Stimulated activated CD8-positive, alpha-beta memory T cell treated with anti-CD3 and anti-CD28 coated beads, Interleukin-12 subunit alpha, Interleukin-12 subunit beta, amount 100 ng/mL, for 4 hours (primary cell): ENCODE measurements around the gene SLC17A3.

Experiments used
- DNase-seq: peaks from one replicate; pipeline ENCODE4 v3.0.0-alpha.2; 2020; ENCODE audit warnings: low read depth

Gene SLC17A3, protein sequence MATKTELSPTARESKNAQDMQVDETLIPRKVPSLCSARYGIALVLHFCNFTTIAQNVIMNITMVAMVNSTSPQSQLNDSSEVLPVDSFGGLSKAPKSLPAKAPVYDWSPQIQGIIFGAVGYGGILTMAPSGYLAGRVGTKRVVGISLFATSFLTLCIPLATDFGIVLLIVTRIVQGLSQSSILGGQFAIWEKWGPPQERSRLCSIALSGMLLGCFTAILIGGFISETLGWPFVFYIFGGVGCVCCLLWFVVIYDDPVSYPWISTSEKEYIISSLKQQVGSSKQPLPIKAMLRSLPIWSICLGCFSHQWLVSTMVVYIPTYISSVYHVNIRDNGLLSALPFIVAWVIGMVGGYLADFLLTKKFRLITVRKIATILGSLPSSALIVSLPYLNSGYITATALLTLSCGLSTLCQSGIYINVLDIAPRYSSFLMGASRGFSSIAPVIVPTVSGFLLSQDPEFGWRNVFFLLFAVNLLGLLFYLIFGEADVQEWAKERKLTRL

DNA sequence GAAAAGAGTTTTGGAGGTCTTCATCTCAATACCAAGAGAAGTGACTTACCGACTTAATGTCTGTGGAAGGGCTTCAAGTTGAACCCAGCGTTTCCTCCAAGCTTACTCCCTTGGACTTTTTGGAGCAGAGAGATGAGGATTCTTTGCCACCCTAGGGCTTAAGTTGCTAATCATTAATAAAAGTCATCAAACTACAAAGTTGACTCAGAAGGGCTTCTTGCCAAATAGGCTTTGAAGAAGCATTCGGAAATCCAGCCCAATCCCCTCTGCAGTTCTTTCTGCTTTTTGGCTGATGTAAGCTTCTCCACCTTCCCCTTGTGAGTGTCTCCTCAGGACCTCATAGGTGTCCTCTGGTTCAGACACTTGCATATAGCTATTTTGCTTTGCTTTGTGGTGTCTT lies at the start of gene SLC17A3:
TSS of gene SLC17A3 (minus strand) at position 126 of the 400 bp plus-strand sequence. CDS start 5,856 bp downstream, outside the sequence.
- DNase-seq, result no peak

GRCh38 chr6:25922301-25922700 lies 48.3 kb upstream of the SLC17A3 start:
- no peak for DNase-seq

- DNase-seq, result no peak
These were observed 47.6 kb upstream of the SLC17A3 start for GRCh38 chr6:25921525-25922203.

GRCh38 chr6:25919657-25920056 lies 45.6 kb upstream of the SLC17A3 start:
- DNase-seq, result no peak

DNA sequence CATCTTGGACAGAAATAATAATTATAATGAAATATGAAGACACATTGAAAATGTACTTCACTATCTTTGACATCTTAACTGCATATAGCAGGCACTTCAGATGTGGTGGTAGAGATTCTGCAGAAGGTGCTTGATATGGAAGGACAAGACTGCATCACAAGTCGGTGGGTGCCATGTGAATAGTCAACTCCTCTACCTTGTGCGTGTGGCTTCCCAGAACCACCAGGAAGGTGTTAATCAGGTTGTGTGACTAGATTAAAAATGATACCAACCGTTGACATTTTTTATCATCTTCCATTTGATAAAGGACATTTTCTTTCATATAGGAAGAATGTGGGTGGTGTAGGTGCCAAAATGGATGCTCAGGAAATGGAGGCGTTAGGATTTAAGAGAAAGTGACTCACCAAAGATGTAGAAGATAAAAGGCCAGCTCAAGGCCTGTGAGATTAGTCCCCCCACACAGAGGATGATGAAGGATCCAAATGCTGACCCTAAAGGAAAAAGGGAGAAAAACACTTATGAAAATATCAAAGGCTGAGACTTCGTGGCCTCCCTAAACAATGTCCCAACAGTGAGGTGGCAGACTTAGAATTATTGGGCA lies 44.1 kb upstream of the SLC17A3 start:
- DNase-seq, result no peak

DNA sequence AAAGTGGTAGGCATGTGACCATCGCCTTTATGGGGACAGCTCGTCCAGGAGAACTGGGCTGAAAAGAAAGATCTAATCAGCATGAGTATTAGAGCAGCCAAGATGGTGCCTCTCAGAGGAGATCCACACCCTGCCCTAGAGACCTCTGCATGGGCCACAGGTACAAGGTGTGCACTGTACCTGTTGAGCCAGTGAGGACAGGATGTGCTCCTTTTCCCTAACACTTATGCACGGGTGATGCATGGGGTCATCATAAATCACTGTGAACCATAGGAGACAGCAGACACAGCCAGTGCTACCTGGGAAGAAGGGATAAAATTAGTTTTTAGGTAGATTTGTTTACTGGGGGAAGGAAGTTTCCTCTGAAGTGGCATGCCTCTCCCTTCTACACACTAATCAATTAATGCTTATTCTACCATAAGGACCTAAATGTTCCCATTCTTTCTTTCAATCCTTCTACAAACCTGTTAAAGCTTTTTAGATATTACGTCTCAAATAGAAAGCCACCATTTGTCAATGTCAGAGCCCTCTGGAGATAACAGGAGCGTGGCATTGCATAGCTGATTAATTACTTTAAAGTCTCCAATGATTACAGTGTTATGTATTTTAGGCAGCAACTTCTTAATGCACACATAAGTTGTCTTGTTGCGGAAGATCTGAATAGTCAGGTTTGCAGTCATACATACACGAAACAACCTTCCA lies 42.9 kb upstream of the SLC17A3 start:
- DNase-seq, result no peak

- DNase-seq, result no peak
These were observed 42.3 kb upstream of the SLC17A3 start for GRCh38 chr6:25916330-25916729.

DNA sequence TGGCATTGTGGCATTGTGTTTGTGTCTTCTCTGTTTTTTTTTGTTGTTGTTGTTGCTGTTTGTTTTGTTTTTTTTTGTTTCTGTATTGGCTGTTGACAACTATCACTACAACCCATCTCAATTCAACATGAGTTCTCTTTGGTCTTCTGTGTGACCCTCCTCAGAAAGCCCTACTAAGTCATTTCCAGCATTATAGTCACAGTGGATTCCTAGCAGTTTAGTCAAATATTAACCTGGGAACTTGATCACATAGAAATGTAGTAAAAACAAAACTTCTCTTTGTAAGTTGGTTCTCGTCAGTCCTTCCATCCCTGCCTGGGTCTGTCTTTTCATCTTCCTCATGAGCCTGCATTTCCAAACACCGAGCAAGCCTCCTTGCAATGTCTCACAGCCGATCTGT lies 39.7 kb upstream of the SLC17A3 start:
- DNase-seq, result no peak

- no peak for DNase-seq
These were observed 37.3 kb upstream of the SLC17A3 start for GRCh38 chr6:25911351-25911750.

DNA sequence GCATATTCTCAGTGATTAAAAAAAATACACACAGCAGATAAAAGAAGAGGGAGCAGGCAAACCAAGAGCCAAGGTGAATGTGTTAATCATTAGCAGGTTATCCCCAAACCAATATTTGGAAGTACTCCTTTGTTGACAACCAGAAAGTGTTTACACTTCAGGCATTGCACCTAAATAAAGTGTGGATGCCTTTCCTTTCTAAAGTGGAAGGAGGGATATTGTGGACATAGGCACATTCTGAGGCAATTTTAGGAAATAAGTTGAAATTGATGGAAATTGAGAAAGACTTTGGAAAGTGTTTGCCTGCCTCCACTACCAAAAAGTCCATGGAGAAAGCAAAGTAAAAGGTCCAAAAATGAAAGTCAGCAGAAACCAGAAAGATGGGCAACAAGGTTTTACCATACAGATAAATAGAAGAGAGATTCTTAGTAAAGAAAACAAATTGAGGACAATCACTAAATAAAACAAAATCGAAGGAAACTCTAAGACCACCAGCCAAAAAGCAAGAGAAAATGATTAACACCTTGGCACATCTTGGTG lies 33.5 kb upstream of the SLC17A3 start:
- no peak for DNase-seq

GRCh38 chr6:25903467-25904099 lies 29.5 kb upstream of the SLC17A3 start:
- no peak for DNase-seq

DNA sequence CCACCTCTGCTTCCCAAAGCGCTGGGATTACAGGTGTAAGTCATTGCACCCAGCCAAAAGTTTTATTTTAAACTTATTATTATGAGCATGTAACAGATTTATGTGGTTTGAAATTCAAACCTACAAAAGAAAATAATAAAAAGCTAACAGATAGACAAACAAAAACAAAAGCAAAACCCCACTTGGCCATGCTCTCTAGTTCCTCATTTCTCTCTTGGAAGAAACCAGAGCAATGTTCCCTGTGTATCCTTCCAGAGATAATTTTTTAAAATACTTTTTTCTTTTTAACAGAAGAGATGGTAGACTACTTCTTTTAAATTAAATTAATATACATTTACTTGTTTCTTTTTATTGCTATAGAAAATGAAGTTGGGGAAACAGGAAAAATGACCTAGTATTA lies 28.0 kb upstream of the SLC17A3 start:
- DNase-seq, result no peak

- no peak for DNase-seq
These were observed 26.8 kb upstream of the SLC17A3 start for GRCh38 chr6:25900843-25901242.

DNA sequence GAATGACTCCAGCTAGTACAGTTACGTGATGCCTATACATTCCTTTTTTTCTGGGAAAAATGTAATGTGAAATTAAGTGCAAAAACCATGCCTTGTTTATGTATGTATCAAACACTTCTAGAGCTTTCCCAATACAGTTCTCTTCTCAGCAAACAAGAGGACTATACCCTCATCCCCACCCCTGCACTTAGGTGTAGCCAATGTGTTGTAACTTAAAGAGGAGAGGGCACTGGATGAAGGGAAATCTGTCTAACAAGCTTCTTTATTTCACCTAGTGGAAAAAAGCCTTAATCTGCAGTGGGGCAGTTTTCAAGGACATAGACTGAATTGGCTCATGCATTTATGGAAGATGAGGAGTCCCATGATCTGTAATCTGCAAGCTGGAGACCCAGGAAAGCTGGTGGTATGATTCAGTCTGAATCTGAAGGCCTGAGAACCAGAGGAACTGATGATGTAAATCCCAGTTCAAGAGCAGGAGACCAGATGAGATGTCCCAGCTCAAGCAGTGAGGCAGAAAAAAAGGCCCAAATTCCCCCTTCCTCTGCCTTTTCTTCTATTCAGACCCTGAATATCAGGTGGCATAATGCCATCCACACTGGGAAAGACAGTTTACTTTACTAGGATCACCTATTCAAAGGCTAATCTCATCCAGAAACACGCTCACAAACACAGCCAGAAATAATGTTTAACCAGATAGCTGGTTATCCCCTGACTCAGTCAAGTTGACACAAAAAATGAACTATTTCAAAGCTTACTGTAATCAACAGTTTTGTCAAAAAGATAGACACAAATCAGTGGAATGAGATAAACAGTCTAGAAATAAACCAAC lies 25.8 kb upstream of the SLC17A3 start:
- DNase-seq, result no peak

DNA sequence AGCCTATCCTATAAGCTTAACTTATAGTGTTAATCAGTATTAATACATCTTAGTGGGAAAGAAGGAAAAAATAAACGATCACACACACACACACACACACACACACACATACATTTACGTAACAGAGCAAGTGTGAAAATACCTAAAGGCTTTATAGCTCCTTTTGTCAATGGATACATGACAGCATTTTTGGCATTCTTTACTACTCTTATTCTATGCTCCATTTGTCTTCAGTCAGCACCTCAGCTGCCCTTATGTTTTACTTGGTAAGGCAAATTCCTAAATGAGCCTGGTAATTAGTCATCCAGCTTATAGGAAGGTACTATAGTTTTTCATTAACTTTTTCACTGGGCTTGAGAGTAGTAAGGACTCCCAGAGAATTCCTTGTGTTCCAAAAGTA lies 25.1 kb upstream of the SLC17A3 start:
- DNase-seq, result no peak

DNA sequence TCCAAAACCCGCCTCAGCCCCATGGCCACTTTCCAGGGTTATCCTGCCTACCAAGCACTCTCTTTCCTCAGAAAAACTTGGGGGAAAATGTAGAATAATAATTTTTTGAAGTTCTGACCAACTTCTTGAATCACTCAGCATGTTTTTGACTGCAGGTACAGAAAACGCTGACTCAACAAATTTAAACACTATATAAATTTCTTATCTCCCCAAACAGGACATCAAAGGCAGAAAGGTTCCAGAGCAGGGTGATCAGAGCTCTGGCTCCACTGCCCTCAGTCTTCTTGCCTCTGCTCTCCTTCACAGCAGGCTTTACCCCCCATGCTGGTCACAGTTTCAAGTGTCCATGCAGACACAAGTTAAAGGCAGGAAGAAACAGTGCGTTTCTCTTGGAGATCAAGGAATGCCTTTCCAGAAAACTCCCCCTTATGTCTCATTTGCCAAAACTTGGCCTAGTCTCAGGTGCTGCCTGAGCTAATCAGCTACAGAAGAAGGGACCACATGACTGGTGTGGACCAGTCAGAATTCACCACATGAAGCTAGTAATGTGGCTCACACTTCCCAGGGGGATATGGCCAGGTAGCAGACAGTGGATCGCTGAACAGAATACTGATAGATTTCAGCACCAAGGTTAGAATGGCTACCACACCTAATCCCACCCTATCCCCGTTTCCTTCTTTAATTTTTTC lies 24.4 kb upstream of the SLC17A3 start:
- DNase-seq, result no peak

DNA sequence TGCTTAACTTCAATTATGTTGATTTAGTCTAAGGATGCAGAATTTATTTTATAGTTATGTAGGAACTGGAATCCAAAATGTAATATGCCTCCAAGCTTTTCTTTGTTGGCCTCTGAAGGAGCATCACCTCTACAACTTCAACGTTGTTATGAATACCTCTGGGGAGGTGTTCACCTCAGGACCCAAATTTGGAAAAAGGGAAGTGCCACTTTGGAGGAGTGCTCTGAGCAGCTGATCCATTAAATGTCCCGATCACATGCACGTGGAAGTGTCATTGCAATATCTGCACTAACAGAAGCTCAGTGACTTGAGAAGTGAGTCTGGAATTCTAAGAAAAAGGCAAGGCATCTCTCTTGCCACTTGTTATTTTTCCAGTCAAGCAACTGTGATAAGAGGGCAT lies 22.2 kb upstream of the SLC17A3 start:
- DNase-seq, result no peak

DNA sequence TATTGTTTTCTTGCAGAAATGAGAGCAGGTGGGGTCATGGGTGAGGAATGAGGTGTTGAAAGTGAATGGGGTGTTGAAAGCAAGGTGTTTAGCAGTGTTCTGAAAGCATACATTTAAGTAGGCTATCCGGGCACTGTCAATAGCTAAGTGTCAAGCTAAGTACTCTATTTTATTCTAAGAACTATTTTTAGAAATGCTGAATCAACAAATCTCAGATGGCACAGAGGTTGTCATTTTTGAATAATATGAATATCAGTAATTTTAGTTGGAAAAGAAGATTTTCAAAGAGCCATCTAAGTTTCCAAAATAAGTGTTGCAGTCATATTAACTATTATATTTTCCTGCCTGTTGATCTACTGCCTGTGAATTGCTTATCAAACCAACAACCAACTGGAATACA lies 21.7 kb upstream of the SLC17A3 start:
- no peak for DNase-seq

DNA sequence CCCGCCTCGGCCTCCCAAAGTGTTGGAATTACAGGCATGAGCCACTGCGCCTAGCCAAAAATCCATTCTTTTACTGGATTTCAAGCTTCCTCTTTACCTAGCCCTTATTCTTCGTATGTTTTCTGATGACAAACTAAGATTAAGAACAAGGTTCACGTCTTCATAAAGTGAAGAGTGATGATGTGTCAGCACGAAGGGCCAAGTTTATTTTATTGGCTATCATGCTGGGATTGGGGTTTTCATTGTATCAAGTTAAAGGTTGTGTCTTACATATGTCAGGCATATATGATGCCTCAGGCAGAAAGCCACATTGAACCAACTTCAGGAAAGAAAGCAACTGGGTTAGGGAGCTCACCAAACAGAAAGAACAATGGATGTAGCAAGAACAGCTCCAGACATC lies 19.7 kb upstream of the SLC17A3 start:
- no peak for DNase-seq

- no peak for DNase-seq
These were observed 18.8 kb upstream of the SLC17A3 start for GRCh38 chr6:25892877-25893276.
